K562 (cell line): Measurements from ENCODE around the gene ADAR. TPM values are rescaled to one million over a fixed set of nuclear protein-coding genes. Genes with fewer than 3 reads are reported as not detected.
A peak's percentile ranks its signal among the peaks of the same experiment; 100 is the strongest.

Experiments used
- CC2D1A ChIP-seq: fragments of 450-650 bp; IDR thresholded peaks from 2 replicates; pipeline ENCODE4 v1.6.1; 2017; ENCODE audit warnings: mild to moderate bottlenecking
- ETV6 ChIP-seq, 3 experiments: fragments of 150-350 bp in 1 of 3; sonication (generic) in 1 of 3; formaldehyde crosslinking in 1 of 3; IDR thresholded peaks; 2 replicates each; pipeline versions ENCODE4 v1.6.1 to v1.8.0; 2014 to 2022; ENCODE audit warnings: borderline replicate concordance in 2 of 3, low read depth in 2 of 3, antibody characterized with exemption in 1 of 3, low read length in 1 of 3, mild to moderate bottlenecking in 1 of 3, missing genetic modification reagents in 1 of 3
- GATA2 ChIP-seq: sonication (generic); formaldehyde crosslinking; IDR thresholded peaks from 2 replicates; pipeline ENCODE4 v1.4.0; 2020; ENCODE audit warnings: mild to moderate bottlenecking, missing genetic modification reagents
- KDM4B ChIP-seq, 2 experiments: fragments of 450-650 bp in 1 of 2; sonication (generic) in 1 of 2; IDR thresholded peaks; 2 replicates each; pipeline ENCODE4 v1.6.1; 2016 to 2017; ENCODE audit warnings: borderline replicate concordance in 2 of 2, antibody characterized with exemption in 1 of 2, low read depth in 1 of 2, mild to moderate bottlenecking in 1 of 2
- MBD2 ChIP-seq: sonication (generic); IDR thresholded peaks from 2 replicates; pipeline ENCODE4 v1.6.1; 2016; ENCODE audit warnings: low read depth, borderline replicate concordance
- NR4A1 ChIP-seq, 2 experiments: fragments of 250-450 bp in 1 of 2; fragments of 450-650 bp in 1 of 2; sonication (Bioruptor Pico) in 1 of 2; IDR thresholded peaks; 2 replicates each; pipeline versions ENCODE4 v1.4.0 to v1.6.1; 2016 to 2020; ENCODE audit warnings: mild to moderate bottlenecking in 2 of 2, missing compliant biosample characterization in 1 of 2, missing genetic modification characterization in 1 of 2, moderate library complexity in 1 of 2
- NUFIP1 ChIP-seq: fragments of 450-650 bp; IDR thresholded peaks from 2 replicates; pipeline ENCODE4 v1.6.1; 2018; ENCODE audit not compliant: partially characterized antibody
- SRF ChIP-seq, 2 experiments: fragments of 250-450, 450-650 bp in 1 of 2; sonication (Bioruptor Pico) in 1 of 2; sonication (generic) in 1 of 2; formaldehyde crosslinking; IDR thresholded peaks; 2 replicates each; pipeline versions ENCODE4 v1.5.0 to v1.5.1; 2020 to 2022; ENCODE audit warnings: mild to moderate bottlenecking in 1 of 2, missing genetic modification reagents in 1 of 2
- STAG1 ChIP-seq: sonication (generic); formaldehyde crosslinking; IDR thresholded peaks from 2 replicates; pipeline ENCODE4 v1.5.0; 2020; ENCODE audit warnings: missing genetic modification reagents, borderline replicate concordance
- TBL1XR1 ChIP-seq, 2 experiments: IDR thresholded peaks; 2 replicates each; pipeline ENCODE4 v1.6.1; 2012; ENCODE audit warnings: improper control_type of control experiment in 2 of 2, low read length in 2 of 2, mild to moderate bottlenecking in 1 of 2
- TCF7L2 ChIP-seq: fragments of 150-350 bp; IDR thresholded peaks from 2 replicates; pipeline ENCODE4 v1.6.1; 2016; ENCODE audit warnings: low read depth, mild to moderate bottlenecking, low read length, moderate library complexity
- YBX1 ChIP-seq: fragments of 450-650 bp; IDR thresholded peaks from 2 replicates; pipeline ENCODE4 v1.7.1; 2016; ENCODE audit warnings: mild to moderate bottlenecking
- ZNF384 ChIP-seq: IDR thresholded peaks from 2 replicates; pipeline ENCODE4 v1.6.1; 2012; ENCODE audit warnings: low read depth, low read length, improper control_type of control experiment
- polyA plus RNA-seq, 8 experiments: library from polyadenylated mRNA; depleted of rRNA in 4 of 8; stranded (reverse) in 5 of 8; unstranded in 3 of 8; fragments of >200 nt; fragmentation: Nextera tagmentation in 2 of 8; fragmentation: Illumina TruSeq in 1 of 8; extraction: Ambion mirVana in 2 of 8; extraction: Trizol in 1 of 8; gene quantifications; 2 replicates each; pipeline versions ENCODE4 v1.2.1 to v1.2.3, GENCODE V29; 2011 to 2014; ENCODE audit warnings: inconsistent platforms in 1 of 8, missing spikeins in 1 of 8
- total RNA-seq, 7 experiments: library from RNA; depleted of rRNA in 6 of 7; stranded (reverse); fragments of >200 nt in 6 of 7; fragmentation: Illumina TruSeq in 2 of 7; extraction: Trizol in 2 of 7; gene quantifications; 2 replicates each; pipeline versions ENCODE4 v1.2.1 to v1.2.3, GENCODE V29; 2011 to 2021; ENCODE audit warnings: low replicate concordance in 1 of 7
- TF ChIP-seq, protein P1 (sequence below): sonication (generic); formaldehyde crosslinking; IDR thresholded peaks from 2 replicates; pipeline ENCODE4 v1.8.0; 2023; ENCODE audit warnings: mild to moderate bottlenecking, missing genetic modification reagents

Gene ADAR
- total and polyA plus RNA-seq, 9 of the 15 experiments (the other 6 are each of a cell fraction or from before 2014, with no cell fraction given), result 30.1 to 123 (median 60.2) TPM

DNA sequence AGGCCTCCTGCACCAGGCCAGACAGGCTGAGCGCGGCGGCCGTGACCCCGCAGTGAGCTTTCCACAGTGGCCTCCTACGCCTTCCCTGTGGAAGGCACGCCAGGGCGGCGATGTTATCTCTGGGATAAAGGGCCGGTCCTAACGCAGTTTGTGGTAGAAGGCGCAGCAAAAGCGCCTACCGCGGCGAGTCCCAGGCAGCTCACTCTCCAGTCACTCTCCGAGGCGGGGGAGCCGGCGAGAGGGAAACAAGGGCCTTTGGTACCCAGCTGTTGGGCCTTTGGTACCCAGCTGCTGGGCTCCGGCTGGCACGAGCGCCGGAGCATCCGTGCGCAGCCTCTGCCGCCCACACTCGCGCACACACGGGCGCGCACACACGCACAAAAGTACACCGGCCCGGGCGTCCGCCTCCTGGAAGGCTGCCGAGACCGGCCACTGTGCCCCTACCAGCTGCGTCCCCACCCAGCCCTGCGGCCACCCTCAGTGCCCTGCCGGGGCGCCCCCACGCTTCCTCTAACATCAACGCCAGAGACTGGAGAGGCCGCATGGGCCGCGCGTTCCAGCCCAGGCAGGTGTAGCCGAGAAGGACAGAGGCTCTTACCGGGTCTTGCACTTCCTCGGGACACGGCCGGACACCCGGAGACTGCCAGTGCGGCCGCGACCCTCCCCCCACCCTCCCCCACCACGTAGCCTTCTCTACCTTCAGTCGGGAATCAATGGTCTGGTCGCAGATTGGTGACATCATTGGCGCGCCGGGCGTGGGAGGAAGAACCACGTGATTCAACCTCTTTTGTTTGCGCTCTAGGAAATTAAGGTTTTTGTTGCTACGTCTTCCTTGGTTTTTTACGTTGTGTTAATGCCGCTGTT is 19.5 kb upstream of the ADAR start (continued):
- TF ChIP-seq GATA2 (CRISPR knock-in tag) (peak; percentile 84), NUFIP1 (no peak), ETV6 (IDR thresholded peaks at IDR 0.05; ENCODE audit: borderline replicate concordance in 1 of 2, low read depth in 2 of 2, low read length in 1 of 2) (0 out of 4 replicates have a peak, but pooled peaks of 1 of the 2 experiments have one; percentile 12), ETV6 (CRISPR knock-in tag; IDR thresholded peaks at IDR 0.05; ENCODE audit: borderline replicate concordance) (no peak), CC2D1A (peak; percentile 91), YBX1 (no peak), NR4A1 (CRISPR knock-in tag; IDR thresholded peaks at IDR 0.05) (no peak), NR4A1 (tag; IDR thresholded peaks at IDR 0.05) (no peak), KDM4B (IDR thresholded peaks at IDR 0.05; ENCODE audit: borderline replicate concordance in 2 of 2, low read depth in 1 of 2) (no peak), SRF (CRISPR knock-in tag; IDR thresholded peaks at IDR 0.05) (peak in 1 of 2 experiments; percentile 84; a peak in 1 of 4 replicates), MBD2 (peak; percentile 51), ZNF384 (peak; percentile 16; the same call in 1 of the 2 replicates), TCF7L2 (no peak), TBL1XR1 (IDR thresholded peaks at IDR 0.05; ENCODE audit: low read length in 2 of 2) (peak in 1 of 2 experiments; percentile 43; a peak in 1 of 4 replicates), STAG1 (CRISPR knock-in tag) (no peak)
- TF ChIP-seq, protein P1, sequence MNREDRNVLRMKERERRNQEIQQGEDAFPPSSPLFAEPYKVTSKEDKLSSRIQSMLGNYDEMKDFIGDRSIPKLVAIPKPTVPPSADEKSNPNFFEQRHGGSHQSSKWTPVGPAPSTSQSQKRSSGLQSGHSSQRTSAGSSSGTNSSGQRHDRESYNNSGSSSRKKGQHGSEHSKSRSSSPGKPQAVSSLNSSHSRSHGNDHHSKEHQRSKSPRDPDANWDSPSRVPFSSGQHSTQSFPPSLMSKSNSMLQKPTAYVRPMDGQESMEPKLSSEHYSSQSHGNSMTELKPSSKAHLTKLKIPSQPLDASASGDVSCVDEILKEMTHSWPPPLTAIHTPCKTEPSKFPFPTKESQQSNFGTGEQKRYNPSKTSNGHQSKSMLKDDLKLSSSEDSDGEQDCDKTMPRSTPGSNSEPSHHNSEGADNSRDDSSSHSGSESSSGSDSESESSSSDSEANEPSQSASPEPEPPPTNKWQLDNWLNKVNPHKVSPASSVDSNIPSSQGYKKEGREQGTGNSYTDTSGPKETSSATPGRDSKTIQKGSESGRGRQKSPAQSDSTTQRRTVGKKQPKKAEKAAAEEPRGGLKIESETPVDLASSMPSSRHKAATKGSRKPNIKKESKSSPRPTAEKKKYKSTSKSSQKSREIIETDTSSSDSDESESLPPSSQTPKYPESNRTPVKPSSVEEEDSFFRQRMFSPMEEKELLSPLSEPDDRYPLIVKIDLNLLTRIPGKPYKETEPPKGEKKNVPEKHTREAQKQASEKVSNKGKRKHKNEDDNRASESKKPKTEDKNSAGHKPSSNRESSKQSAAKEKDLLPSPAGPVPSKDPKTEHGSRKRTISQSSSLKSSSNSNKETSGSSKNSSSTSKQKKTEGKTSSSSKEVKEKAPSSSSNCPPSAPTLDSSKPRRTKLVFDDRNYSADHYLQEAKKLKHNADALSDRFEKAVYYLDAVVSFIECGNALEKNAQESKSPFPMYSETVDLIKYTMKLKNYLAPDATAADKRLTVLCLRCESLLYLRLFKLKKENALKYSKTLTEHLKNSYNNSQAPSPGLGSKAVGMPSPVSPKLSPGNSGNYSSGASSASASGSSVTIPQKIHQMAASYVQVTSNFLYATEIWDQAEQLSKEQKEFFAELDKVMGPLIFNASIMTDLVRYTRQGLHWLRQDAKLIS (CRISPR knock-in tag), result no peak
